Stomach smooth muscle (tissue), 2 donors: ENCODE data around the gene SASH3.

Experiments used
- H3K27ac ChIP-seq: one replicate; pipeline ENCODE4 v1.7.0; 2013; ENCODE audit warnings: mild to moderate bottlenecking, low read length, inconsistent platforms
- H3K27me3 ChIP-seq, 2 donors: one replicate each; pipeline ENCODE4 v1.7.0; 2013; ENCODE audit warnings: low read length in 2 of 2; ENCODE audit not compliant: insufficient read depth in 2 of 2, control insufficient read depth in 1 of 2
- H3K36me3 ChIP-seq, 2 donors: one replicate each; pipeline ENCODE4 v1.7.0; 2013; ENCODE audit warnings: low read length in 2 of 2; ENCODE audit not compliant: control insufficient read depth in 2 of 2, insufficient read depth in 2 of 2
- H3K4me1 ChIP-seq: one replicate; pipeline ENCODE4 v1.7.0; 2013; ENCODE audit warnings: low read length; ENCODE audit not compliant: control insufficient read depth, insufficient read depth
- H3K4me3 ChIP-seq, 2 donors: one replicate each; pipeline ENCODE4 v1.7.0; 2013; ENCODE audit warnings: low read length in 2 of 2
- H3K9ac ChIP-seq, 2 donors: one replicate each; pipeline ENCODE4 v1.7.0; 2013; ENCODE audit warnings: low read length in 2 of 2, mild to moderate bottlenecking in 1 of 2
- H3K9me3 ChIP-seq, 2 donors: one replicate each; pipeline ENCODE4 v1.7.0; 2013; ENCODE audit warnings: low read length in 2 of 2; ENCODE audit not compliant: control insufficient read depth in 2 of 2
- donor health status: healthy.
- donor health status: Pancreatic carcinoma.

The SASH3 gene

DNA sequence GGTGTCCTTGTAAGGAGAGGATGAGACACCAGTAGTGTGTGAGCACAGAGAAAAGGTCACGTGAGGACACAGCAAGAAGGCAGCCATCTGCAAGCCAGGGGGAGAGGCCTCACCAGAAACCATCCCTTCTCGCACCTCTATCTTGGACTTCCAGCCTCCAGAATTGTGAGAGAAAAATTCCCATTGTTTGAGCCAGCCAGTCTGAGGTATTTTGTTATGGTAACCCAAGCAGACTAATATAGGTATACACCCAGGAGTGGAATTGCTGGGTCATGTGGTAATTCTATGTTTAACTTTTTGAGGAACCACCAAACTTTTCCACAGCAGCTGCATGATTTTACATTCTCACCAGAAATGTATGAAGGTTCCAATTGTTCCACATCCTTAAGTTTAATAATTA is 38.4 kb downstream of the SASH3 start:
- Histone ChIP-seq H3K27ac (no peak overlapping the region), H3K27me3 (no peaks in the 10 kb centered on the region), H3K36me3 (no peaks in the 10 kb centered on the region), H3K9me3 (no peaks in the 10 kb centered on the region), H3K4me1 (no peaks in the 10 kb centered on the region), H3K9ac (no peak overlapping the region), H3K4me3 (no peak overlapping the region)

DNA sequence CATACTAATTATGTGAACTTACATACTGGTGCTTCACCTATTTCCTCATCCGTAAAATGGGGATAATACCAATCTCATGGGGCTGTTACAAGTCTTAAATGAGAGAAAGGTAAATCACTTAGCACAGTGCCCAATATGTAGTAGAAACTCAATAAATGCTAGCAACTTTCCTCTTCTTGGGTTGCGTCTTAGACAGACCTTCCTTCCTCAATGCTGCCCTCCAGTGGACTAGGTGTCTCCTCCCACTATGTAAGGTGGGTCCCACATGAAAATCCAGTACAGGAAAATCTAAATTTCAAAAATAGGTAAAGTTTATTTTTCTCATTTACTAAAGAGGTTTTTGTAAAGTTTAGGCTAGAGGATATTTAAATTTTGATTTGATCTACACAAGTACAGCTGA is 43.4 kb downstream of the SASH3 start:
- Histone ChIP-seq H3K36me3 (no peaks in the 10 kb centered on the region), H3K9ac (no peak overlapping the region), H3K4me1 (no peaks in the 10 kb centered on the region), H3K27ac (no peak overlapping the region), H3K27me3 (no peaks in the 10 kb centered on the region), H3K9me3 (no peaks in the 10 kb centered on the region), H3K4me3 (no peak overlapping the region)

- H3K4me3 ChIP-seq: no peak overlapping the region
- no peaks in the 10 kb centered on the region for H3K27me3 ChIP-seq
- no peak overlapping the region for H3K27ac ChIP-seq
- no peaks in the 10 kb centered on the region for H3K4me1 ChIP-seq
- no peaks in the 10 kb centered on the region for H3K36me3 ChIP-seq
- H3K9ac ChIP-seq: no peak overlapping the region
- no peaks in the 10 kb centered on the region for H3K9me3 ChIP-seq
Observed at GRCh38 chrX:129823522-129823921, 43.8 kb downstream of the SASH3 start.

GRCh38 chrX:129824620-129825019 is 44.9 kb downstream of the SASH3 start:
- Histone ChIP-seq H3K36me3 (no peaks in the 10 kb centered on the region), H3K27me3 (peaks cover 0 to 3% of the 10 kb centered on the region in 2 donors), H3K4me1 (no peaks in the 10 kb centered on the region), H3K9ac (no peak overlapping the region), H3K27ac (no peak overlapping the region), H3K4me3 (no peak overlapping the region), H3K9me3 (no peaks in the 10 kb centered on the region)

- H3K4me3 ChIP-seq: no peak overlapping the region
- H3K4me1 ChIP-seq: no peaks in the 10 kb centered on the region
- H3K9ac ChIP-seq: no peak overlapping the region
- no peaks in the 10 kb centered on the region for H3K36me3 ChIP-seq
- H3K27ac ChIP-seq: no peak overlapping the region
- H3K9me3 ChIP-seq: no peaks in the 10 kb centered on the region
- H3K27me3 ChIP-seq: peaks cover 0 to 3% of the 10 kb centered on the region in 2 donors
Observed at GRCh38 chrX:129825746-129826505, 46.2 kb downstream of the SASH3 start.

DNA sequence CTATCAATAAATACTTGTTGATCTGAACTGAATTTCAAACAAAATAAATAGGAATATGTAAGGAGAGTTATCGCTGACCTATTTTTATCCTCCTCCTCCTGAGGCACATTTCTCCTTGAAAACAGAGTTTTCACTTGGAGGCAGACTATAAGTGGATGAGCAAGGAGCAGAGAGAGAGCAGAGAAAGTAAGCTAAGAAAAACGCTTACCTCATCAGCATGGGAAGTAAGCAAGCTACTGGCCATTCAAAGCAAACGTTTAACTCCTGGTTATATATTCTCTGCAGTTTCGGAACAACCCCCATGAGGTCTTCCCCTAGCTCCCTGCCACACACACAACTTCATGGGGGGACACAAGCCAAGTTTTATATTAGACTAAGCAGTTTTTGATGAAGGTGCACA is 50.7 kb downstream of the SASH3 start:
- Histone ChIP-seq H3K27me3 (peaks cover 0 to 3% of the 10 kb centered on the region in 2 donors), H3K9ac (no peak overlapping the region), H3K27ac (no peak overlapping the region)

DNA sequence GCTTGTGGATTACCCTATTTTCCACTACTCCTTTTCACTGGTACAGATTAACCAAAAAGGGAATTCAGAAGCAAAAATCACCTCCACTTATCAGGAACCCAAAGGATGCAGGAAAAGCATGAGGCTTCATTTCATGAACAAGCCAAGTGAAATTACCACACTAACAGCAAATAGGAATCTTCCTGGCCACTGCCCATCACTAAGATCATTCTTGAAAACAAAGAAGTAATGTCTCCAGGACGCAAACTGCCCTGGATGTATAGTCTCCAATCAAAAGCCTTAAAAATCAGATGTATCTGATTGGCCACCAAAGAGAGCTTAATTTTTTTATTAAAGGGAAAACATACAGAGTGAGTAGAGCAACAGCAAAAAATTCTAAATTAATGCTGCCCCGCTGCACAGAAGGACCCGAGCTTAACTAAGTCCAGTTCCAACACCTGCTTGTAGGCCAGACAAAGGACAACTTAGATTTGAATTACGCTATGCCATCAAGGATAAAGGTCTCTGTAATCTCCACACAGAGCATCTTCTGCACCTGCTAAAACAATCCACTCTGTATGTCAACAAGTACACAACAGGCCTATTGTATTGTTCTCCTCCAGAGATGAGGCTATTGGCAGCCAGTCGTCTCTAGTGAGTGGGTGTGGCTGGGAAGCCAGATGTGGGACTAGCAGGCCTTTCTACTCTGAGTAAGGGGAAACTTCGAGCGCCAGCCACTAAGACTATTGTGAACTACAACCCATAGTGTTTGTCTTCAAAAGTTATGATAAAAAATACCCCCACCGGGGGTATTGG is 51.5 kb downstream of the SASH3 start:
- Histone ChIP-seq H3K9ac (no peak overlapping the region), H3K4me1 (no peaks in the 10 kb centered on the region), H3K4me3 (no peak overlapping the region), H3K27me3 (peaks cover 0 to 3% of the 10 kb centered on the region in 2 donors), H3K27ac (no peak overlapping the region), H3K36me3 (peaks cover 0 to 2% of the 10 kb centered on the region in 2 donors), H3K9me3 (no peaks in the 10 kb centered on the region)

More for the DNA sequence above, 50.7 kb downstream of the SASH3 start:
- Histone ChIP-seq H3K9me3 (no peaks in the 10 kb centered on the region), H3K4me3 (no peak overlapping the region), H3K4me1 (no peaks in the 10 kb centered on the region), H3K36me3 (peaks cover 0 to 2% of the 10 kb centered on the region in 2 donors)

DNA sequence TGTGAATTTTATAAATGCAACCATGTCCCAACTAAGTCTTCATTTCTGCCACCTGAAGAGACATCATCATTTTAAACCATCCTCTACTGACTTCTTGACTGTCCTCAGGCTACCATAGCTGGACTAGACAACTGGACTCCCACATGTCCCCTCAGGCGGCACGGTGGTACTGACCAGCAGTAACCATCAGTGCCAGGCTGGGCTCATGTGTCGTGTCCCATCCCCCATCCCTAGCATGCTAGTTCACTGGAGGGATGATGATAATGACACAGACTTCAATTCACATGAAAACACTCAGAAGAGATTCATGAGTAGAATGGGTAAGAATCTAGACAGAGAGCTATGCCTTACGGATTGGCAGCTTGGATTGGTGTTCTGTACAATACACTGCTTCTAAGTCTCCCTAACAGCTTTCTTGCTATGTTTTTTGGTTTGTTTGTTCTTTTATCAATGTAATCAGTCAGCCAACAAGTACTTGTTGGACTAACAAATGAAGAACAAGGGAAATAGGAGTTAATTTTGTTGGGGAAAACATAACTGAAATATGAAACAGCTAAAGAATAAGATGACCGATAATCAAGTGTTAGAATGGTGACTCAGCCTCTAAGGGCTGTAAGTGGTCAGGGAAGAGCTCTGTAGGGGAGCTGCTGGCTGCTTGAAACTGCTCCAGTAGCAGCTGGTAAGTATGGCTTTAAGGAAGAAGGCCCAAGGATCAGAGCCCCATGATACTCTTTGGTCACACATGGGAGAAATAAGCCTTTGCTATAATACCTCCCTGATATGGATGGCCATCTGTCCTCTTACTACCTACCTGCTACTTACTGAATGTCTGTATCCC is 53.6 kb downstream of the SASH3 start:
- no peaks in the 10 kb centered on the region for H3K9me3 ChIP-seq
- peaks cover 0 to 3% of the 10 kb centered on the region in 2 donors for H3K27me3 ChIP-seq
- H3K36me3 ChIP-seq: peaks cover 0 to 2% of the 10 kb centered on the region in 2 donors
- no peak overlapping the region for H3K9ac ChIP-seq
- no peak overlapping the region for H3K4me3 ChIP-seq
- no peak overlapping the region for H3K27ac ChIP-seq
- no peaks in the 10 kb centered on the region for H3K4me1 ChIP-seq

- Histone ChIP-seq H3K4me1 (no peaks in the 10 kb centered on the region), H3K27ac (no peak overlapping the region), H3K9ac (no peak overlapping the region), H3K36me3 (peaks cover 0 to 2% of the 10 kb centered on the region in 2 donors), H3K27me3 (no peaks in the 10 kb centered on the region), H3K4me3 (no peak overlapping the region), H3K9me3 (no peaks in the 10 kb centered on the region)
Observed at GRCh38 chrX:129836827-129837226, 57.1 kb downstream of the SASH3 start.

GRCh38 chrX:129840344-129840743 is 60.6 kb downstream of the SASH3 start:
- no peak overlapping the region for H3K9ac ChIP-seq
- no peak overlapping the region for H3K4me3 ChIP-seq

More at GRCh38 chrX:129840344-129840743, 60.6 kb downstream of the SASH3 start:
- Histone ChIP-seq H3K36me3 (no peaks in the 10 kb centered on the region), H3K9me3 (no peaks in the 10 kb centered on the region), H3K27me3 (peaks cover 0 to 3% of the 10 kb centered on the region in 2 donors), H3K4me1 (peaks cover 4% of the 10 kb centered on the region), H3K27ac (no peak overlapping the region)
